ENCODE results near the gene CUL4A.

DNA sequence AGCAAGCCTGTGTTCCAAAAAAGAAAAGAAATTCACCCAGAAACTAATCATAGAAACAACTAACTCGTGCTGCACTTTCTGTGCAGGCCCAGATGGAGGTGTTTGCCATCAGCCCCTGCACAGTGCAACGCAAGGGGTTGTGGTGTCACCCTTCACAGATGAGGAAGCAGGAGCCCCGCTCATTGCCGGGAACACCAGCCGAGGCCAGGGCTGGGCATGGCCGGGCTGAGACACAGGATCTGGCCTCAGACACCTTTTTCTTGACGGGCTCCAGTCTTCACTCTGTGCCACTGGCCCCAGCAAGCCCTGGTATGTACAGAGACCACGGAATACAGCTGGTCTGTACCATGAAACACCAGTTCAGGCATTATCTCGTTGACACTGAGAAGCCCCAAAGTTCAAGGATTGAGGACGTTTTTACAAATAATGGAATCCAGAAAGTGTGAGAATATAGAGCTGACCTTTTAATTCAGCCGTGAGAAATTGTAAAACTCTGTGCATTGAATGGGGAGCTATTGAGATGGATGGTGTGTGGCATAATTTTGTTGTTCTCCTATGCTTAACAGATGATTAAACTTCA lies 43.2 kb downstream of the CUL4A start:
- TF ChIP-seq, protein P1, sequence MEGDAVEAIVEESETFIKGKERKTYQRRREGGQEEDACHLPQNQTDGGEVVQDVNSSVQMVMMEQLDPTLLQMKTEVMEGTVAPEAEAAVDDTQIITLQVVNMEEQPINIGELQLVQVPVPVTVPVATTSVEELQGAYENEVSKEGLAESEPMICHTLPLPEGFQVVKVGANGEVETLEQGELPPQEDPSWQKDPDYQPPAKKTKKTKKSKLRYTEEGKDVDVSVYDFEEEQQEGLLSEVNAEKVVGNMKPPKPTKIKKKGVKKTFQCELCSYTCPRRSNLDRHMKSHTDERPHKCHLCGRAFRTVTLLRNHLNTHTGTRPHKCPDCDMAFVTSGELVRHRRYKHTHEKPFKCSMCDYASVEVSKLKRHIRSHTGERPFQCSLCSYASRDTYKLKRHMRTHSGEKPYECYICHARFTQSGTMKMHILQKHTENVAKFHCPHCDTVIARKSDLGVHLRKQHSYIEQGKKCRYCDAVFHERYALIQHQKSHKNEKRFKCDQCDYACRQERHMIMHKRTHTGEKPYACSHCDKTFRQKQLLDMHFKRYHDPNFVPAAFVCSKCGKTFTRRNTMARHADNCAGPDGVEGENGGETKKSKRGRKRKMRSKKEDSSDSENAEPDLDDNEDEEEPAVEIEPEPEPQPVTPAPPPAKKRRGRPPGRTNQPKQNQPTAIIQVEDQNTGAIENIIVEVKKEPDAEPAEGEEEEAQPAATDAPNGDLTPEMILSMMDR (IDR thresholded peaks at IDR 0.05) = no peak
- TF ChIP-seq POLR2A (IDR thresholded peaks at IDR 0.05) = no peak

Data from transverse colon (tissue), 3 donors.